ENCODE data around the gene KCTD21. TPM values are rescaled to one million over a fixed set of nuclear protein-coding genes. Genes with fewer than 3 reads are reported as not detected.

The KCTD21 gene
- total and polyA plus RNA-seq, 2 donors (not counting 1 experiment from before 2014, with no cell fraction given): 4.3 to 8.0 TPM

- intact Hi-C loops (cut with micrococcal nuclease): no loop called here
- Mint-ChIP-seq H3K4me3 (no peak overlapping the region), H3K27me3 (no peaks in the 10 kb centered on the region), H3K4me1 (peaks cover 25% of the 10 kb centered on the region), H3K9me3 (ENCODE audit: insufficient read depth) (no peaks in the 10 kb centered on the region), H3K27ac (no peak overlapping the region)
- H4K20me1 ChIP-seq (ENCODE audit: control insufficient read depth, insufficient read depth, low read length, poor library complexity, severe bottlenecking): no peaks in the 10 kb centered on the region
- no peak for ATAC-seq (ENCODE audit: low read depth)
- H3K36me3 ChIP-seq (replicated peaks in 1 of 2; ENCODE audit: control extremely low read depth in 1 of 2, control insufficient read depth in 1 of 2, extremely low read depth in 1 of 2, insufficient read depth in 2 of 2, low read length in 1 of 2): peaks cover 0 to 4% of the 10 kb centered on the region in 2 experiments
- DNase-seq: no peak
- H2AFZ ChIP-seq (ENCODE audit: insufficient read depth, low read depth, low read length, poor library complexity, severe bottlenecking): no peak overlapping the region
- no peak overlapping the region for H3K4me3 ChIP-seq (ENCODE audit: control extremely low read depth in 1 of 5, extremely low read depth in 1 of 5, insufficient read depth in 1 of 5, low read depth in 2 of 5, low read length in 4 of 5)
- H3K27me3 ChIP-seq (replicated peaks in 1 of 4; ENCODE audit: control extremely low read depth in 1 of 4, control insufficient read depth in 3 of 4, insufficient read depth in 4 of 4, low read length in 3 of 4): no peaks in the 10 kb centered on the region
- peaks cover 0 to 3% (median 0%) of the 10 kb centered on the region in 3 donors for H3K9me3 ChIP-seq (ENCODE audit: control extremely low read depth in 1 of 3, control insufficient read depth in 2 of 3, insufficient read depth in 1 of 3, low read length in 2 of 3)
- H3K4me1 ChIP-seq (ENCODE audit: control insufficient read depth in 2 of 2, insufficient read depth in 2 of 2, low read length in 2 of 2): peaks cover 10 to 15% of the 10 kb centered on the region in 2 donors
- no peak overlapping the region for H3K4me2 ChIP-seq (replicated peaks; ENCODE audit: low read depth, low read length, poor library complexity, severe bottlenecking)
- ChIA-PET POLR2A (no interaction called here), CTCF (interaction anchor here (0.9 to 1.6 kb wide), 4 partner anchors 9 to 370 kb away, joined by 3 to 7 read pairs (median 3); no protein-coding TSS in a partner anchor)
- no peak overlapping the region for H3K27ac ChIP-seq (ENCODE audit: low read length in 2 of 2)
- H3K79me2 ChIP-seq (ENCODE audit: control insufficient read depth, insufficient read depth, low read length): no peaks in the 10 kb centered on the region
- WGBS (ENCODE audit: insufficient coverage): 96% methylated on average over 3 of the region's 3 CpGs
- no peak overlapping the region for H3K9ac ChIP-seq (ENCODE audit: low read length)
- TF ChIP-seq EZH2 (IDR thresholded peaks at IDR 0.05; ENCODE audit: borderline replicate concordance, insufficient read depth, low read depth, low read length, poor library complexity, severe bottlenecking) (no peak), CTCF (IDR thresholded peaks at IDR 0.05) (no peak)
Observed at GRCh38 chr11:78194490-78194889, 6.1 kb upstream of the KCTD21 start.

GRCh38 chr11:78193806-78194205 lies 5.4 kb upstream of the KCTD21 start:
- no peak for ATAC-seq (ENCODE audit: low read depth)
- no peaks in the 10 kb centered on the region for H3K27me3 Mint-ChIP-seq
- no peak overlapping the region for H3K27ac Mint-ChIP-seq
- no peak for TF ChIP-seq CTCF (IDR thresholded peaks at IDR 0.05)
- TF ChIP-seq EZH2 (IDR thresholded peaks at IDR 0.05; ENCODE audit: borderline replicate concordance, insufficient read depth, low read depth, low read length, poor library complexity, severe bottlenecking): no peak
- CTCF ChIA-PET: interaction anchor here (0.7 to 1.5 kb wide), 3 partner anchors 9 to 370 kb away, joined by 3 to 7 read pairs (median 4); no protein-coding TSS in a partner anchor
- Histone ChIP-seq H3K27me3 (replicated peaks in 1 of 4; ENCODE audit: control extremely low read depth in 1 of 4, control insufficient read depth in 3 of 4, insufficient read depth in 4 of 4, low read length in 3 of 4) (no peaks in the 10 kb centered on the region), H3K4me3 (ENCODE audit: control extremely low read depth in 1 of 5, extremely low read depth in 1 of 5, insufficient read depth in 1 of 5, low read depth in 2 of 5, low read length in 4 of 5) (no peak overlapping the region), H3K4me1 (ENCODE audit: control insufficient read depth in 2 of 2, insufficient read depth in 2 of 2, low read length in 2 of 2) (peaks cover 17 to 22% of the 10 kb centered on the region in 2 donors), H2AFZ (ENCODE audit: insufficient read depth, low read depth, low read length, poor library complexity, severe bottlenecking) (no peak overlapping the region), H4K20me1 (ENCODE audit: control insufficient read depth, insufficient read depth, low read length, poor library complexity, severe bottlenecking) (no peaks in the 10 kb centered on the region), H3K9me3 (ENCODE audit: control extremely low read depth in 1 of 3, control insufficient read depth in 2 of 3, insufficient read depth in 1 of 3, low read length in 2 of 3) (peaks cover 0 to 3% (median 0%) of the 10 kb centered on the region in 3 donors), H3K27ac (ENCODE audit: low read length in 2 of 2) (no peak overlapping the region), H3K4me2 (replicated peaks; ENCODE audit: low read depth, low read length, poor library complexity, severe bottlenecking) (no peak overlapping the region), H3K79me2 (ENCODE audit: control insufficient read depth, insufficient read depth, low read length) (peaks cover 2% of the 10 kb centered on the region), H3K36me3 (replicated peaks in 1 of 2; ENCODE audit: control extremely low read depth in 1 of 2, control insufficient read depth in 1 of 2, extremely low read depth in 1 of 2, insufficient read depth in 2 of 2, low read length in 1 of 2) (peaks cover 0 to 3% of the 10 kb centered on the region in 2 experiments), H3K9ac (ENCODE audit: low read length) (no peak overlapping the region)
- peaks cover 30% of the 10 kb centered on the region for H3K4me1 Mint-ChIP-seq
- H3K9me3 Mint-ChIP-seq (ENCODE audit: insufficient read depth): no peaks in the 10 kb centered on the region
- no peak overlapping the region for H3K4me3 Mint-ChIP-seq
- intact Hi-C loops (cut with micrococcal nuclease): no loop called here
- no peak for DNase-seq
- 96% methylated on average over 8 of the region's 8 CpGs for WGBS (ENCODE audit: insufficient coverage)
- POLR2A ChIA-PET: interaction anchor here (1.1 kb wide), 1 partner anchor 49 kb away, joined by 6 read pairs; no protein-coding TSS in a partner anchor
